ENCODE results near the gene DEGS2.

GRCh38 chr14:100170880-100171279 lies 11.4 kb upstream of the DEGS2 start:
- TF ChIP-seq CTCF (conservative IDR thresholded peaks at IDR 0.05; ENCODE audit: low read length) (no peak), EZH2phosphoT487 (IDR thresholded peaks at IDR 0.05; ENCODE audit: borderline replicate concordance) (no peak)
